ENCODE measurements around the gene TMEM115.

The TMEM115 gene

DNA sequence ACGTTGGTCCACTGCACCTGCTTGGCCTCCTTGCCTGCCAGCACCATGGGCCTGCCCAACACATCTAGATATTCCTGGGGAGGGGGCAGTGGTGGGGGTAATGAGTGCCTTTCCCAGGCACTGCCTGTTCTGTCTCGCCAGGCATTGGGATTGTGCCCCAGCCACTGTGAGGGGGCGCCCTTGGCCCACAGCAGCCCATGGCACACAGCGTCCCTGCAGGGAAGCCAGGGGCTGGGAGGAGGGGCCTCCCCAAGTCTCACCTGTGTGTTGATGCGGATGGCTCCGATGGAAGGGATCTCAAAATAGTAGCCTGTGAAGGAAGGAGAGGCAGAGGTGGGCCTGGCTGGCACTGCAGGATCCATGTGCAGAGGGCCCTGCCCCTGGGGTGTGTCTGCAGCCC is 18.7 kb upstream of the TMEM115 start:
- TF ChIP-seq, protein P1, sequence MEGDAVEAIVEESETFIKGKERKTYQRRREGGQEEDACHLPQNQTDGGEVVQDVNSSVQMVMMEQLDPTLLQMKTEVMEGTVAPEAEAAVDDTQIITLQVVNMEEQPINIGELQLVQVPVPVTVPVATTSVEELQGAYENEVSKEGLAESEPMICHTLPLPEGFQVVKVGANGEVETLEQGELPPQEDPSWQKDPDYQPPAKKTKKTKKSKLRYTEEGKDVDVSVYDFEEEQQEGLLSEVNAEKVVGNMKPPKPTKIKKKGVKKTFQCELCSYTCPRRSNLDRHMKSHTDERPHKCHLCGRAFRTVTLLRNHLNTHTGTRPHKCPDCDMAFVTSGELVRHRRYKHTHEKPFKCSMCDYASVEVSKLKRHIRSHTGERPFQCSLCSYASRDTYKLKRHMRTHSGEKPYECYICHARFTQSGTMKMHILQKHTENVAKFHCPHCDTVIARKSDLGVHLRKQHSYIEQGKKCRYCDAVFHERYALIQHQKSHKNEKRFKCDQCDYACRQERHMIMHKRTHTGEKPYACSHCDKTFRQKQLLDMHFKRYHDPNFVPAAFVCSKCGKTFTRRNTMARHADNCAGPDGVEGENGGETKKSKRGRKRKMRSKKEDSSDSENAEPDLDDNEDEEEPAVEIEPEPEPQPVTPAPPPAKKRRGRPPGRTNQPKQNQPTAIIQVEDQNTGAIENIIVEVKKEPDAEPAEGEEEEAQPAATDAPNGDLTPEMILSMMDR (conservative IDR thresholded peaks at IDR 0.05; ENCODE audit: low read length) = no peak
- no peak overlapping the region for H3K4me3 ChIP-seq (ENCODE audit: low read length)
- DNase-seq (ENCODE audit: low read depth) = no peak

DNA sequence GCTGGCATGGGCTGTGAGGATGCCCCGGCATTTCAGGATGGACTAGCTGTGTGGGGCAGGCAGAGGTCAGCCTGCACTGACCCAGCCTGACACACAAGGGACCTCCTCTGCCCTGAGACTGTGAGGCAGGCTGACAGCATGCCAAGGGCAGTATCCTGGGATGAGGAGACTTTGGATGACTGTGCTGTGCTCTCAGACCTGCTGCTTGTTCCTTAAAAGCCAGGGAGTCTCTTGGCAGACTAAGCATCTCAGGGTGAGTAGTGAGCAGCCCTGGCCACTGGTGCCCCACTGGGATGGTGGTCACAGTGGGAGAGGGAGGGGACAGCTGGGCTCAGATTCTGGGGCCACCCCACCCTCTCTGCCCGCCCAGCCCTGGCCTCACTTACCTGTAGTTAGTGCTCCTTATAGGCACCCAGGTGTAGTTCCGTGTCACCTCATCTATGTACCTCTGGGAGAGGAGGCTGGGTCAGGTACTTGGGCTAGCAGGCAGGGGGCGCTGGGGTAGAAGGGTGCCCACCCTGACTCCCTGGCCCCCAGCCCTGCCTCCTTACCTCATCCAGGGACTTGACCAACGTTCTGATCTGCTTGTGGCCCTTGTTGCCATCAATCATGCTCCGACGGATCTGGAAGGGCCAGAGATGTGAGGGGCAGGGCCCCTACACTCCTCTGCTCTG is 16.1 kb upstream of the TMEM115 start:
- no peak overlapping the region for H3K4me3 ChIP-seq (ENCODE audit: low read length)
- DNase-seq (ENCODE audit: low read depth) = no peak
- TF ChIP-seq, protein P1 (conservative IDR thresholded peaks at IDR 0.05; ENCODE audit: low read length) = no peak

DNA sequence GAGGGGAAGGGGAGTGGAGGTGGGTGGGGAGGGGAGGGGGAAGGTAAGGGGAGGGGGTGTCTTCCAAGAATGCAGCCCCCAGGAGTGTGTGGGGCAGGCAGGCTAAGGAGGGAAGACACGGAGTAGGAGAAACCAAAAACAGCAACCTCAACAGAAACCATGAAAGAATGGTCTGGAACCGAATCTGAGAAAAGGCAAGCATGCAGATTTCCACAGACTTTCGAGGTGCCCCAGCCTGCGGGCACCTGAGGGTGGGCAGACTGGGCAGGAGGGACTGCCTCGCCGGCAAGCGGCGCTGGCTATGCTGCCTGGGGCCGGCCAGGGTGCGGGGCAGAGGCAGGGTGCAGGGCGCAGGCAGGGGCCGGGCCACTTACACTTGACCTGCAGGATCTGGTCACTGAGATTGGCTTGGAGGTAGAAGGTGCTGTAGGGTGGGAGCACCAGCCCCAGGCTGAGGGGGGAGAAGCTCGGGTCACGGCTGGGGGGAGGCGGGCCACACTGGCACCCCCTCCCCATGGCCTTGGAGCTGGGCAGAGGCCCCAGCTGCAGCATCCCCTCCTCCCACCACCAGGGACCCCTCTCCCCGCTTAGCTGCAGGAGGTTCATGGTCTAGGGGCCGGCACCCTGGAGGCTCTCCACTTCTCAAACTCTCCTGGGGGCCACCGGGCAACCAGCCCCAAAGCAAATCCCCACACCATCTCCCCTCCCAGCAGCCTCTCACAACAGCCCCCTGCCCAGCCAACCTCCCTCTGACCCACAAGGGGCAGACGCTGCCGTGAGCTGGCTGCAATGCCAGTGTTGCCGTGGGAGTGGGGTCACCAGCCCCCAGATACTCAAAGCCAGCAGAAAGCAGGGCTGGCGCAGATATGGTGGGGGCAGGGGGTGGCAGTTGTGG is 15.3 kb upstream of the TMEM115 start:
- DNase-seq (ENCODE audit: low read depth) = no peak
- no peak overlapping the region for H3K4me3 ChIP-seq (ENCODE audit: low read length)
- TF ChIP-seq, protein P1 (conservative IDR thresholded peaks at IDR 0.05; ENCODE audit: low read length) = no peak

DNA sequence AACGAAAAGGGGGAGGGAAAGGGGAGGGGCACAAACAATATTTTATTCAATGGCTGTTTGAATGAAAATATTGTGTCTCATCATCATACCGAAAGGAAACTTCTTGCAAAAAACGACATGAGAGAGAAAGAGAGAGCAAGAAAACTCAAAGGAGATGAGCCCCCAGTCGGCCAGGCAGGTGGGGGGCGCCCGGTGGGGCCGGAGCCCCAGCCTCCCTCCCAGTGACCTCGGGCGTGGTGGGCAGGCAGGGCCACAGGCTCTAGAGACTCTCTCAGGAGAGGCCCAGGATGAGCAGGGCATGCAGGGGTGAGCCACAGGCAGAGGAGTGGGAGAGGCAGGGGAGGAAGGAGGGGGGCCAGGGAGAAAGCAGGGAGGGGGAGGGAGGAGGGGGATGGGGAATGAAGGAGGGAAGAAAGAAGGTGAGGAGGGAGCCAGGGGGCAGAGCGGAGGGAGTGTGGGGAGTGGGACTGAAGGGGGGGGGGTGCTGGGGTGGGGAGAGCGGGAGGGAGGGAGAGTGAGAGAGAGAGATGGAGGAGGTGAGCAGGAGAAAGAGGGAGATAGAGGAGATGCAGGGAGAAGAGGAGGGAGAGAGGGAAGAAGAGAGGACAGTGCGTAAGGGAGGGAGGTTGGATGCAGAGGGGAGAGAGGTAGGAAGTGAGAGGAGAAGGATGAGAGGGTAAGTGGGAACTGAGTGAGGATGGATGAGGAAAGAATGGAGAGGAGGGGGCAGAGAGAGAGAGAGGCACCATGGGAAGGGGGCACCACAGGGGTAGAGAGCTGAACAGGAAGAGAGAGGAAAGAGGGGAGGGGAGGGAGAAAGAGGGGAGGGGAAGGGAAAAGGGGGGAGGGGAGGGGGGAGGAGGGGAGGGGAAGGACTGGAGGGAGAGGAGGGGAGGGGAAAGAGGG is 14.1 kb upstream of the TMEM115 start:
- TF ChIP-seq, protein P1 (conservative IDR thresholded peaks at IDR 0.05; ENCODE audit: low read length) = no peak
- no peak overlapping the region for H3K4me3 ChIP-seq (ENCODE audit: low read length)
- DNase-seq (ENCODE audit: low read depth) = no peak

DNA sequence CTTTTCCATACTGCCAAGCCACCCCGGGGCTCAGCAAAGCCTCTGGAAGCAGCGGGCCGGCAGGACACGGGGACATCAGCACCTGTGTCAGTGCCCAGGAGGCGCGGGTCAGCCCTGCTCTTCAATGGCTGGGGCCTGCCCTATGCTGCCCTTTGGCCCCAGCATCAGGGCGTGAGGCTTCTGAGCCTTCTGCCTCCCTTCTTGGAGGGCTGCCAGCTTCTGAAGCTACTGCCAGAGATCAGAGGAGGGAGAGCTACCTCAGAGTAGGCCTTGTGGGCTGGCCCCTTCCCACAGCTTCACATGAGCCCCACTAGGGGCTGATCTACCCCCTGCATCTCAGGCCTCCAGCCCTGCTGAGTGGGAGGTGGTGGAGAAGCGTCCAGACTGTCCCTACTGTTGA is 13.0 kb upstream of the TMEM115 start:
- TF ChIP-seq, protein P1 (conservative IDR thresholded peaks at IDR 0.05; ENCODE audit: low read length) = no peak
- DNase-seq (ENCODE audit: low read depth) = no peak
- H3K4me3 ChIP-seq (ENCODE audit: low read length) = no peak overlapping the region

DNA sequence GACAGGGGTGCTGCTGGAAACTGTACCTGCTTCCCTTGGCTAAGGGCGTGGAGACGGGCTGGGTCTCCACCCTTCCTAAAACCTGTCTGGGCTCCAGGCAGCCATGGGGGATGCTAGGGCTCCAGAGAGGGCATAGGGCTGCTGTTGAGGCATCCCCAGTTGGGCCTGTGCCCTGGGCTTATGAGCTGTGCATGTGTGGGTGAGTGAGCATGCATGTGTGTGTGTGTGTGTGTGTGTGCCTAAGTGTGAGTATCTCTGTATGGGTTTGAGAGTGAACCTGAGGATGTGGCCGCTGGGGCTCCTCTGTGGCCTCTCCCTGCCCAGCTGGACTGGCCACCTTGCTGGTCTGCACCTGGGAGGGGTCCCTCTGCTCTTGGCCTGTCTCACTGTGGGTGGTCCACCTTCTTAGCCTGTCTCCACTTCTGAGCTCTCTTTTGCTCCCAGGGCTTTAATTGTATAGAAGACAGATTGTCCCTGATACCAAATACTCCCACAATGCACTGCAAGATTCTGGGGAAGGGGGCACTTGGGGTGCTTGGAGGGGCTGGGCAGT is 11.9 kb upstream of the TMEM115 start:
- no peak overlapping the region for H3K4me3 ChIP-seq (ENCODE audit: low read length)
- peak; percentile 38 for DNase-seq (ENCODE audit: low read depth)
- TF ChIP-seq, protein P1 (conservative IDR thresholded peaks at IDR 0.05; ENCODE audit: low read length) = no peak
